Chondrocyte (in vitro differentiated cells): ENCODE results near the gene L1CAM. TPM values are rescaled to one million over a fixed set of nuclear protein-coding genes. Genes with fewer than 3 reads are reported as not detected.
A peak's percentile ranks its signal among the peaks of the same experiment; 100 is the strongest.

Experiments used
- DNase-seq: peaks from one replicate; pipeline ENCODE4 v3.0.0; 2021; ENCODE audit warnings: mixed read lengths, low spot score
- H3K27ac Mint-ChIP-seq: one replicate; pipeline ENCODE4 v1.8.0; 2021; ENCODE audit warnings: mild to moderate bottlenecking, moderate library complexity, mixed read lengths; ENCODE audit not compliant: unreplicated experiment
- H3K27me3 Mint-ChIP-seq: 2 replicates; pipeline ENCODE4 v1.8.0; 2021; ENCODE audit warnings: low read depth, mixed read lengths
- H3K36me3 Mint-ChIP-seq: 2 replicates; pipeline ENCODE4 v1.8.0; 2021; ENCODE audit warnings: low read depth, mixed read lengths
- H3K4me1 Mint-ChIP-seq: 2 replicates; pipeline ENCODE4 v1.8.0; 2021; ENCODE audit warnings: low read depth, mild to moderate bottlenecking, mixed read lengths
- H3K4me3 Mint-ChIP-seq: one replicate; pipeline ENCODE4 v1.8.0; 2021; ENCODE audit warnings: mild to moderate bottlenecking, moderate library complexity, mixed read lengths; ENCODE audit not compliant: unreplicated experiment
- H3K9me3 Mint-ChIP-seq: 2 replicates; pipeline ENCODE4 v1.8.0; 2021; ENCODE audit warnings: low read depth, mixed read lengths
- CTCF ChIP-seq: fragments of 200-600 bp; sonication (generic); IDR thresholded peaks from 2 replicates; pipeline ENCODE4 v1.5.0; 2021; ENCODE audit warnings: antibody characterized with exemption, mild to moderate bottlenecking, moderate library complexity
- total RNA-seq: library from RNA; stranded (reverse); gene quantifications from 3 replicates; pipeline ENCODE4 v1.2.1, GENCODE V29; 2021

The L1CAM gene
- total RNA-seq, 1 donor from 2014 or later = 2.5 TPM

- Mint-ChIP-seq H3K36me3 (no peaks in the 10 kb centered on the region), H3K4me1 (no peaks in the 10 kb centered on the region), H3K4me3 (no peak overlapping the region), H3K9me3 (no peaks in the 10 kb centered on the region), H3K27me3 (peaks cover 5% of the 10 kb centered on the region), H3K27ac (no peak overlapping the region)
- no peak for TF ChIP-seq CTCF
- DNase-seq = peak; percentile 65
Observed at GRCh38 chrX:153886915-153887314, 942 bp upstream of the L1CAM start.

- peak overlapping the region; percentile 12 for H3K4me3 Mint-ChIP-seq
- no peak for TF ChIP-seq CTCF
- H3K4me1 Mint-ChIP-seq = no peaks in the 10 kb centered on the region
- H3K27me3 Mint-ChIP-seq = peaks cover 5% of the 10 kb centered on the region
- H3K36me3 Mint-ChIP-seq = no peaks in the 10 kb centered on the region
- no peak overlapping the region for H3K27ac Mint-ChIP-seq
- no peaks in the 10 kb centered on the region for H3K9me3 Mint-ChIP-seq
- DNase-seq = peak; percentile 73
Observed at GRCh38 chrX:153885208-153885787, 675 bp downstream of the L1CAM start.

GRCh38 chrX:153884590-153884989 lies 1.4 kb downstream of the L1CAM start:
- Mint-ChIP-seq H3K27me3 (peaks cover 5% of the 10 kb centered on the region), H3K4me3 (no peak overlapping the region), H3K27ac (no peak overlapping the region), H3K9me3 (no peaks in the 10 kb centered on the region), H3K4me1 (no peaks in the 10 kb centered on the region), H3K36me3 (no peaks in the 10 kb centered on the region)
- DNase-seq = peak; percentile 77
- no peak for TF ChIP-seq CTCF

GRCh38 chrX:153884136-153884535 lies 1.8 kb downstream of the L1CAM start:
- H3K4me3 Mint-ChIP-seq = no peak overlapping the region
- peaks cover 5% of the 10 kb centered on the region for H3K27me3 Mint-ChIP-seq
- H3K27ac Mint-ChIP-seq = no peak overlapping the region
- H3K36me3 Mint-ChIP-seq = no peaks in the 10 kb centered on the region
- H3K4me1 Mint-ChIP-seq = no peaks in the 10 kb centered on the region
- TF ChIP-seq CTCF = no peak
- DNase-seq = peak; percentile 87
- no peaks in the 10 kb centered on the region for H3K9me3 Mint-ChIP-seq

GRCh38 chrX:153883163-153883843 lies 2.7 kb downstream of the L1CAM start:
- no peak for DNase-seq
- Mint-ChIP-seq H3K9me3 (no peaks in the 10 kb centered on the region), H3K36me3 (no peaks in the 10 kb centered on the region), H3K27ac (no peak overlapping the region), H3K4me3 (no peak overlapping the region), H3K4me1 (no peaks in the 10 kb centered on the region), H3K27me3 (peaks cover 3% of the 10 kb centered on the region)
- no peak for TF ChIP-seq CTCF
